Caco-2 (cell line): ENCODE measurements around the gene AMACR. TPM values are rescaled to one million over a fixed set of nuclear protein-coding genes. Genes with fewer than 3 reads are reported as not detected.
"Not testable (repeated sequence)": the region's sequence is repeated elsewhere in the genome, so short reads cannot be mapped to it uniquely, and the experiment has no call there.

Experiments used
- BruUV-seq: library from RNA; stranded (reverse); fragments of 400-500 nt; replicated peaks from 2 replicates; lab custom pipeline; 2021; lab: Mats Ljungman, UMichigan
- CTCF ChIA-PET: fragments of 300-600 bp; sonication (Branson Sonifier 250); formaldehyde crosslinking; loops from one replicate; lab custom pipeline; 2022; ENCODE audit warnings: antibody characterized with exemption; lab: Charles Lee
- POLR2A ChIA-PET: fragments of 300-600 bp; sonication (Branson Sonifier 250); formaldehyde crosslinking; loops from one replicate; lab custom pipeline; 2022; ENCODE audit warnings: antibody characterized with exemption; lab: Charles Lee
- DNase-seq, 2 experiments: peaks; one replicate each; pipeline versions ENCODE4 v3.0.0 to v3.0.0-alpha.2; 2020 to 2022
- H3K27me3 ChIP-seq: replicated peaks from 2 replicates; pipeline ENCODE4 v1.6.0; 2011; ENCODE audit warnings: low read length; ENCODE audit not compliant: control insufficient read depth, insufficient read depth
- H3K36me3 ChIP-seq: 2 replicates; pipeline ENCODE4 v1.5.1; 2011; ENCODE audit warnings: low read length; ENCODE audit not compliant: control insufficient read depth, insufficient read depth
- H3K4me1 ChIP-seq: fragments of 250-450 bp; sonication (Bioruptor Pico); 2 replicates; pipeline ENCODE4 v1.5.1; 2020; ENCODE audit warnings: mild to moderate bottlenecking
- H3K4me3 ChIP-seq: 2 replicates; pipeline ENCODE4 v1.5.1; 2011; ENCODE audit warnings: low read depth, mild to moderate bottlenecking, control low read depth, low read length
- H3K9me3 ChIP-seq: fragments of 250-450 bp; sonication (Bioruptor Pico); 2 replicates; pipeline ENCODE4 v1.5.1; 2020; ENCODE audit warnings: mild to moderate bottlenecking, moderate library complexity
- H3K27ac Mint-ChIP-seq: one replicate; pipeline ENCODE4 v1.8.0; 2022; ENCODE audit warnings: mixed read lengths; ENCODE audit not compliant: unreplicated experiment
- H3K27me3 Mint-ChIP-seq: one replicate; pipeline ENCODE4 v1.8.0; 2022; ENCODE audit warnings: mixed read lengths; ENCODE audit not compliant: insufficient read depth, unreplicated experiment
- H3K36me3 Mint-ChIP-seq: one replicate; pipeline ENCODE4 v1.8.0; 2022; ENCODE audit warnings: mild to moderate bottlenecking, mixed read lengths; ENCODE audit not compliant: insufficient read depth, unreplicated experiment
- H3K4me1 Mint-ChIP-seq: one replicate; pipeline ENCODE4 v1.8.0; 2022; ENCODE audit warnings: low read depth, mixed read lengths; ENCODE audit not compliant: unreplicated experiment
- H3K4me3 Mint-ChIP-seq: one replicate; pipeline ENCODE4 v1.8.0; 2022; ENCODE audit warnings: mild to moderate bottlenecking, moderate library complexity, mixed read lengths; ENCODE audit not compliant: unreplicated experiment
- H3K9me3 Mint-ChIP-seq: one replicate; pipeline ENCODE4 v1.8.0; 2022; ENCODE audit warnings: mixed read lengths; ENCODE audit not compliant: unreplicated experiment
- CTCF ChIP-seq, 2 experiments: fragments of 200-600 bp in 1 of 2; IDR thresholded peaks; 1 replicate in 1 of 2; 2 replicates in 1 of 2; pipeline versions ENCODE4 v1.5.1 to v1.8.0; 2011 to 2022; ENCODE audit warnings: antibody characterized with exemption in 1 of 2, control low read depth in 1 of 2, inconsistent platforms in 1 of 2, low read depth in 1 of 2, low read length in 1 of 2, mild to moderate bottlenecking in 1 of 2, moderate library complexity in 1 of 2; ENCODE audit not compliant: insufficient read depth in 1 of 2, severe bottlenecking in 1 of 2, unreplicated experiment in 1 of 2
- intact Hi-C: fragments of 100-400 bp; cut with micrococcal nuclease; formaldehyde crosslinking; loops from one replicate; pipeline ENCODE4 v1.10.0; 2022; ENCODE audit not compliant: unreplicated experiment
- total RNA-seq: library from RNA; stranded (reverse); gene quantifications from 2 replicates; pipeline ENCODE4 v1.2.3, GENCODE V29; 2022

The AMACR gene
- total RNA-seq, 1 experiment from 2014 or later, result 204 TPM

GRCh38 chr5:34034534-34035327 is 26.9 kb upstream of the AMACR start:
- no peak for TF ChIP-seq CTCF (IDR thresholded peaks at IDR 0.05; ENCODE audit: insufficient read depth in 1 of 2, low read depth in 1 of 2, low read length in 1 of 2, severe bottlenecking in 1 of 2, unreplicated experiment in 1 of 2)
- H3K9me3 Mint-ChIP-seq, result no peaks in the 10 kb centered on the region
- intact Hi-C loops, result loop anchor here (2.0 kb wide), 2 partner anchors 24 to 34 kb away; no protein-coding TSS in a partner anchor
- peaks cover 3% of the 10 kb centered on the region for H3K36me3 ChIP-seq
- no peak overlapping the region for H3K4me3 ChIP-seq
- H3K4me1 ChIP-seq, result peaks cover 73% of the 10 kb centered on the region
- ChIA-PET POLR2A (interaction anchor here (1.2 kb wide), 1 partner anchor 27 kb away, joined by 10 read pairs; the partner anchor contains the start of gene AMACR), CTCF (no interaction called here)
- peaks cover 5% of the 10 kb centered on the region; the same call in 1 of the 2 replicates for H3K9me3 ChIP-seq
- peak overlapping the region; percentile 26 for H3K27ac Mint-ChIP-seq
- no peaks in the 10 kb centered on the region for H3K27me3 Mint-ChIP-seq
- no TSS peak for BruUV-seq
- H3K27me3 ChIP-seq, result no peaks in the 10 kb centered on the region
- H3K36me3 Mint-ChIP-seq, result no peaks in the 10 kb centered on the region
- H3K4me3 Mint-ChIP-seq, result peak overlapping the region; percentile 5
- H3K4me1 Mint-ChIP-seq, result peaks cover 35% of the 10 kb centered on the region
- DNase-seq, result peak; percentile 23 to 69

- peaks cover 5% of the 10 kb centered on the region; the same call in 1 of the 2 replicates for H3K9me3 ChIP-seq
- Mint-ChIP-seq H3K4me3 (no peak overlapping the region), H3K27me3 (no peaks in the 10 kb centered on the region), H3K36me3 (no peaks in the 10 kb centered on the region), H3K9me3 (no peaks in the 10 kb centered on the region), H3K27ac (peak overlapping the region; percentile 57), H3K4me1 (peaks cover 11% of the 10 kb centered on the region)
- TF ChIP-seq CTCF (IDR thresholded peaks at IDR 0.05; ENCODE audit: insufficient read depth in 1 of 2, low read depth in 1 of 2, low read length in 1 of 2, severe bottlenecking in 1 of 2, unreplicated experiment in 1 of 2), result no peak
- H3K27me3 ChIP-seq, result no peaks in the 10 kb centered on the region
- POLR2A ChIA-PET, result interaction anchor here (0.5 kb wide), 1 partner anchor 24 kb away, joined by 3 read pairs; no protein-coding TSS in a partner anchor
- CTCF ChIA-PET, result no interaction called here
- peaks cover 4% of the 10 kb centered on the region for H3K36me3 ChIP-seq
- intact Hi-C loops, result no loop called here
- no peak for DNase-seq
- BruUV-seq, result no TSS peak
- H3K4me3 ChIP-seq, result no peak overlapping the region
- peaks cover 46% of the 10 kb centered on the region for H3K4me1 ChIP-seq
Observed at GRCh38 chr5:34031966-34032365, 24.1 kb upstream of the AMACR start.

- intact Hi-C loops, result no loop called here
- Histone ChIP-seq H3K36me3 (peaks cover 4% of the 10 kb centered on the region), H3K27me3 (no peaks in the 10 kb centered on the region), H3K4me3 (no peak overlapping the region), H3K4me1 (peaks cover 37% of the 10 kb centered on the region), H3K9me3 (peaks cover 5% of the 10 kb centered on the region; the same call in 1 of the 2 replicates)
- POLR2A ChIA-PET, result no interaction called here
- Mint-ChIP-seq H3K36me3 (no peaks in the 10 kb centered on the region), H3K4me3 (no peak overlapping the region), H3K27ac (no peak overlapping the region), H3K9me3 (no peaks in the 10 kb centered on the region), H3K27me3 (no peaks in the 10 kb centered on the region), H3K4me1 (peaks cover 14% of the 10 kb centered on the region)
- BruUV-seq, result no TSS peak
- CTCF ChIA-PET, result no interaction called here
- TF ChIP-seq CTCF (IDR thresholded peaks at IDR 0.05; ENCODE audit: insufficient read depth in 1 of 2, low read depth in 1 of 2, low read length in 1 of 2, severe bottlenecking in 1 of 2, unreplicated experiment in 1 of 2), result no peak
- DNase-seq, result no peak
Observed at GRCh38 chr5:34031117-34031516, 23.3 kb upstream of the AMACR start.

- POLR2A ChIA-PET, H3K4me3 Mint-ChIP-seq, H3K4me3 ChIP-seq, DNase-seq, H3K27me3 Mint-ChIP-seq, CTCF ChIA-PET, H3K36me3 Mint-ChIP-seq, H3K27me3 ChIP-seq, H3K36me3 ChIP-seq, BruUV-seq, intact Hi-C loops, H3K9me3 Mint-ChIP-seq, H3K9me3 ChIP-seq, H3K27ac Mint-ChIP-seq: not testable (repeated sequence)
- H3K4me1 ChIP-seq, result peaks cover 32% of the 10 kb centered on the region
- H3K4me1 Mint-ChIP-seq, result peaks cover 16% of the 10 kb centered on the region
Observed at GRCh38 chr5:34030585-34030984, 22.7 kb upstream of the AMACR start.
